OCI-LY1 (cell line): ENCODE measurements around the gene LTO1.

Source experiments
- H2AFZ ChIP-seq: fragments of 200-600 bp; sonication (generic), shearing (Covaris generic); 2 replicates; pipeline ENCODE4 v1.6.0; 2014; ENCODE audit warnings: antibody characterized with exemption, mild to moderate bottlenecking, low read length
- H3F3A ChIP-seq: fragments of 200-600 bp; sonication (generic), shearing (Covaris generic); 2 replicates; pipeline ENCODE4 v1.6.0; 2014; ENCODE audit warnings: mild to moderate bottlenecking, antibody characterized with exemption, low read length, moderate library complexity; ENCODE audit not compliant: insufficient read depth
- H3K27ac ChIP-seq: fragments of 200-600 bp; sonication (generic); 2 replicates; pipeline ENCODE4 v1.5.1; 2014; ENCODE audit warnings: low read length, mixed run types, mild to moderate bottlenecking, low read depth; ENCODE audit not compliant: poor library complexity, severe bottlenecking
- H3K27me3 ChIP-seq: fragments of 200-600 bp; sonication (generic); 2 replicates; pipeline ENCODE4 v1.6.0; 2014; ENCODE audit warnings: antibody characterized with exemption, mild to moderate bottlenecking, low read length, moderate library complexity; ENCODE audit not compliant: insufficient read depth
- H3K36me3 ChIP-seq: fragments of 200-600 bp; sonication (generic); 2 replicates; pipeline ENCODE4 v1.6.1; 2014; ENCODE audit warnings: mild to moderate bottlenecking, antibody characterized with exemption, low read length, moderate library complexity, mixed read lengths; ENCODE audit not compliant: insufficient read depth
- H3K4me1 ChIP-seq: fragments of 200-600 bp; sonication (generic); 2 replicates; pipeline ENCODE4 v1.5.1; 2014; ENCODE audit warnings: mild to moderate bottlenecking, low read length, moderate library complexity; ENCODE audit not compliant: insufficient read depth, severe bottlenecking
- H3K4me2 ChIP-seq: fragments of 200-600 bp; sonication (generic), shearing (Covaris generic); 2 replicates; pipeline ENCODE4 v1.6.1; 2014; ENCODE audit warnings: low read length
- H3K4me3 ChIP-seq: fragments of 200-600 bp; sonication (generic); 2 replicates; pipeline ENCODE4 v1.5.1; 2014; ENCODE audit warnings: low read length, low read depth, mild to moderate bottlenecking, mixed read lengths; ENCODE audit not compliant: poor library complexity, severe bottlenecking
- H3K79me2 ChIP-seq: fragments of 200-600 bp; shearing (Covaris generic); 2 replicates; pipeline ENCODE4 v1.6.1; 2016; ENCODE audit warnings: mixed run types, low read length, mixed read lengths; ENCODE audit not compliant: insufficient read depth
- H3K9ac ChIP-seq: fragments of 200-600 bp; sonication (generic), shearing (Covaris generic); 2 replicates; pipeline ENCODE4 v1.6.1; 2014; ENCODE audit warnings: mild to moderate bottlenecking, low read length, mixed read lengths
- H3K9me2 ChIP-seq: fragments of 200-600 bp; sonication (generic), shearing (Covaris generic); 2 replicates; pipeline ENCODE4 v1.6.1; 2014; ENCODE audit warnings: low read depth, mild to moderate bottlenecking, low read length, mixed read lengths
- H3K9me3 ChIP-seq: fragments of 200-600 bp; shearing (Covaris generic); 2 replicates; pipeline ENCODE4 v1.6.1; 2014; ENCODE audit warnings: low read length, mixed read lengths
- H4K20me1 ChIP-seq: fragments of 200-600 bp; sonication (generic), shearing (Covaris generic); 2 replicates; pipeline ENCODE4 v1.6.0; 2016; ENCODE audit warnings: mild to moderate bottlenecking, low read length; ENCODE audit not compliant: insufficient read depth
- EZH2 ChIP-seq: fragments of 200-600 bp; sonication (generic), shearing (Covaris generic); IDR thresholded peaks from 2 replicates; pipeline ENCODE4 v1.8.0; 2017; ENCODE audit warnings: borderline replicate concordance, mixed run types, mild to moderate bottlenecking, antibody characterized with exemption, low read length, moderate library complexity, mixed read lengths
- TF ChIP-seq, protein P1 (sequence below): fragments of 200-600 bp; sonication (generic), shearing (Covaris generic); IDR thresholded peaks from 2 replicates; pipeline ENCODE4 v1.5.1; 2017; ENCODE audit warnings: mild to moderate bottlenecking, antibody characterized with exemption, low read length, moderate library complexity, mixed read lengths

LTO1 gene

GRCh38 chr11:69641681-69642548 lies 33.2 kb downstream of the LTO1 start:
- H3K4me1 ChIP-seq = no peaks in the 10 kb centered on the region
- TF ChIP-seq, protein P1, sequence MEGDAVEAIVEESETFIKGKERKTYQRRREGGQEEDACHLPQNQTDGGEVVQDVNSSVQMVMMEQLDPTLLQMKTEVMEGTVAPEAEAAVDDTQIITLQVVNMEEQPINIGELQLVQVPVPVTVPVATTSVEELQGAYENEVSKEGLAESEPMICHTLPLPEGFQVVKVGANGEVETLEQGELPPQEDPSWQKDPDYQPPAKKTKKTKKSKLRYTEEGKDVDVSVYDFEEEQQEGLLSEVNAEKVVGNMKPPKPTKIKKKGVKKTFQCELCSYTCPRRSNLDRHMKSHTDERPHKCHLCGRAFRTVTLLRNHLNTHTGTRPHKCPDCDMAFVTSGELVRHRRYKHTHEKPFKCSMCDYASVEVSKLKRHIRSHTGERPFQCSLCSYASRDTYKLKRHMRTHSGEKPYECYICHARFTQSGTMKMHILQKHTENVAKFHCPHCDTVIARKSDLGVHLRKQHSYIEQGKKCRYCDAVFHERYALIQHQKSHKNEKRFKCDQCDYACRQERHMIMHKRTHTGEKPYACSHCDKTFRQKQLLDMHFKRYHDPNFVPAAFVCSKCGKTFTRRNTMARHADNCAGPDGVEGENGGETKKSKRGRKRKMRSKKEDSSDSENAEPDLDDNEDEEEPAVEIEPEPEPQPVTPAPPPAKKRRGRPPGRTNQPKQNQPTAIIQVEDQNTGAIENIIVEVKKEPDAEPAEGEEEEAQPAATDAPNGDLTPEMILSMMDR = no peak
- TF ChIP-seq EZH2 = no peak
- no peaks in the 10 kb centered on the region for H3F3A ChIP-seq
- peak overlapping the region; percentile 19 for H3K4me3 ChIP-seq
- H3K4me2 ChIP-seq = no peak overlapping the region
- H3K9me3 ChIP-seq = no peaks in the 10 kb centered on the region
- H3K9ac ChIP-seq = no peak overlapping the region
- no peak overlapping the region for H2AFZ ChIP-seq
- no peaks in the 10 kb centered on the region for H3K79me2 ChIP-seq
- no peaks in the 10 kb centered on the region for H3K27me3 ChIP-seq
- H3K27ac ChIP-seq = no peak overlapping the region
- no peaks in the 10 kb centered on the region for H4K20me1 ChIP-seq
- no peaks in the 10 kb centered on the region for H3K36me3 ChIP-seq
- H3K9me2 ChIP-seq = no peaks in the 10 kb centered on the region

DNA sequence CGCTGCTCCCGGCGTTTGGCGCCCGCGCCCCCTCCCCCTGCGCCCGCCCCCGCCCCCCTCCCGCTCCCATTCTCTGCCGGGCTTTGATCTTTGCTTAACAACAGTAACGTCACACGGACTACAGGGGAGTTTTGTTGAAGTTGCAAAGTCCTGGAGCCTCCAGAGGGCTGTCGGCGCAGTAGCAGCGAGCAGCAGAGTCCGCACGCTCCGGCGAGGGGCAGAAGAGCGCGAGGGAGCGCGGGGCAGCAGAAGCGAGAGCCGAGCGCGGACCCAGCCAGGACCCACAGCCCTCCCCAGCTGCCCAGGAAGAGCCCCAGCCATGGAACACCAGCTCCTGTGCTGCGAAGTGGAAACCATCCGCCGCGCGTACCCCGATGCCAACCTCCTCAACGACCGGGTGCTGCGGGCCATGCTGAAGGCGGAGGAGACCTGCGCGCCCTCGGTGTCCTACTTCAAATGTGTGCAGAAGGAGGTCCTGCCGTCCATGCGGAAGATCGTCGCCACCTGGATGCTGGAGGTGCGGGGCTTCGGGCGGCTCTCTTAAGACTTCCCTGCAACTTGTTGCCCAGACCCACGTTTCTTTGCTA lies 34.1 kb downstream of the LTO1 start, which contains the start of gene CCND1:
CCND1 (plus strand) TSS at position 162 of the 587 bp plus-strand sequence; CDS start at position 320, 158 bp downstream.
- Histone ChIP-seq H3K4me3 (peak within 1 kb of the TSS; percentile 19), H3K36me3 (no peaks in the 10 kb centered on the region), H3K4me2 (no peak within 1 kb of the TSS), H3K9ac (no peak within 1 kb of the TSS), H3K4me1 (no peaks in the 10 kb centered on the region), H3K9me3 (no peaks in the 10 kb centered on the region), H3K27ac (no peak within 1 kb of the TSS), H3K27me3 (no peaks in the 10 kb centered on the region), H3K9me2 (no peaks in the 10 kb centered on the region), H2AFZ (no peak within 1 kb of the TSS), H3K79me2 (no peaks in the 10 kb centered on the region), H3F3A (no peaks in the 10 kb centered on the region), H4K20me1 (no peaks in the 10 kb centered on the region)
- TF ChIP-seq EZH2 = no peak
- TF ChIP-seq, protein P1 = no peak

GRCh38 chr11:69640260-69640994 lies 34.7 kb downstream of the LTO1 start:
- Histone ChIP-seq H3K4me2 (no peak overlapping the region), H3K79me2 (no peaks in the 10 kb centered on the region), H3K4me1 (no peaks in the 10 kb centered on the region), H3K9me2 (no peaks in the 10 kb centered on the region), H3K27ac (no peak overlapping the region), H3F3A (no peaks in the 10 kb centered on the region), H4K20me1 (no peaks in the 10 kb centered on the region), H3K9ac (no peak overlapping the region), H2AFZ (no peak overlapping the region), H3K9me3 (no peaks in the 10 kb centered on the region), H3K27me3 (no peaks in the 10 kb centered on the region), H3K4me3 (no peak overlapping the region), H3K36me3 (no peaks in the 10 kb centered on the region)
- no peak for TF ChIP-seq EZH2
- TF ChIP-seq, protein P1 = no peak
